WTC11 (cell line): ENCODE measurements around the gene ZNF711. TPM values are rescaled to one million over a fixed set of nuclear protein-coding genes. Genes with fewer than 3 reads are reported as not detected.

Experiments used
- ATAC-seq: fragments of 200-7000 bp; cut with Tn5 transposase; 2 replicates; pipeline ENCODE4 v1.10.0; 2021; ENCODE audit warnings: mild to moderate bottlenecking, moderate library complexity
- CTCF ChIA-PET: fragments of 300-600 bp; sonication (Branson Sonifier 250); formaldehyde crosslinking; loops from one replicate; lab custom pipeline; 2021; ENCODE audit warnings: antibody characterized with exemption; lab: Charles Lee
- POLR2A ChIA-PET: fragments of 350-600 bp; sonication (Branson Sonifier 250); formaldehyde crosslinking; loops from one replicate; lab custom pipeline; 2021; ENCODE audit warnings: antibody characterized with exemption; lab: Charles Lee
- DNase-seq: peaks from one replicate; pipeline ENCODE4 v3.0.0; 2021; ENCODE audit warnings: low spot score
- H3K27ac Mint-ChIP-seq: 2 replicates; pipeline ENCODE4 v1.8.0; 2021; ENCODE audit warnings: mixed read lengths
- H3K27me3 Mint-ChIP-seq: 2 replicates; pipeline ENCODE4 v1.8.0; 2021; ENCODE audit warnings: low read depth, mild to moderate bottlenecking, moderate library complexity, mixed read lengths
- H3K36me3 Mint-ChIP-seq: 2 replicates; pipeline ENCODE4 v1.8.0; 2021; ENCODE audit warnings: mixed read lengths
- H3K4me1 Mint-ChIP-seq: 2 replicates; pipeline ENCODE4 v1.8.0; 2022; ENCODE audit warnings: mixed read lengths
- H3K4me3 Mint-ChIP-seq: 2 replicates; pipeline ENCODE4 v1.8.0; 2021; ENCODE audit warnings: mild to moderate bottlenecking, moderate library complexity, mixed read lengths
- H3K9me3 Mint-ChIP-seq: 2 replicates; pipeline ENCODE4 v1.8.0; 2021; ENCODE audit warnings: mixed read lengths
- AFF4 ChIP-seq: sonication (generic); formaldehyde crosslinking; IDR thresholded peaks from 2 replicates; pipeline ENCODE4 v1.8.1; 2023; ENCODE audit warnings: mild to moderate bottlenecking, missing genetic modification reagents, borderline replicate concordance
- ATF2 ChIP-seq: sonication (generic); formaldehyde crosslinking; IDR thresholded peaks from 2 replicates; pipeline ENCODE4 v1.8.1; 2022; ENCODE audit warnings: low read depth, missing genetic modification reagents, borderline replicate concordance
- CREB1 ChIP-seq: sonication (generic); formaldehyde crosslinking; IDR thresholded peaks from 2 replicates; pipeline ENCODE4 v1.8.0; 2023; ENCODE audit warnings: mild to moderate bottlenecking, missing genetic modification reagents
- CREM ChIP-seq: sonication (generic); formaldehyde crosslinking; IDR thresholded peaks from 2 replicates; pipeline ENCODE4 v1.8.1; 2022; ENCODE audit warnings: mild to moderate bottlenecking, missing genetic modification reagents, moderate library complexity
- ELF4 ChIP-seq: sonication (generic); formaldehyde crosslinking; IDR thresholded peaks from 2 replicates; pipeline ENCODE4 v1.8.1; 2022; ENCODE audit warnings: low read depth, mild to moderate bottlenecking, moderate library complexity, missing genetic modification reagents
- EMX1 ChIP-seq: fragments of 250-450 bp; sonication (Bioruptor Pico); IDR thresholded peaks from 2 replicates; pipeline ENCODE4 v1.8.0; 2021; ENCODE audit warnings: mild to moderate bottlenecking
- ETV6 ChIP-seq: sonication (generic); formaldehyde crosslinking; IDR thresholded peaks from 2 replicates; pipeline ENCODE4 v1.8.1; 2022; ENCODE audit warnings: mild to moderate bottlenecking, missing genetic modification reagents
- FOXK1 ChIP-seq: sonication (generic); formaldehyde crosslinking; IDR thresholded peaks from 2 replicates; pipeline ENCODE4 v1.8.0; 2022; ENCODE audit warnings: mild to moderate bottlenecking, moderate library complexity, missing genetic modification reagents
- FOXP4 ChIP-seq: sonication (generic); formaldehyde crosslinking; IDR thresholded peaks from 2 replicates; pipeline ENCODE4 v1.8.0; 2022; ENCODE audit warnings: mild to moderate bottlenecking, missing genetic modification reagents
- HMGA2 ChIP-seq: fragments of 250-450 bp; sonication (Bioruptor Pico); IDR thresholded peaks from 2 replicates; pipeline ENCODE4 v1.4.0; 2021; ENCODE audit warnings: mild to moderate bottlenecking, moderate library complexity
- HMGXB4 ChIP-seq: sonication (generic); formaldehyde crosslinking; IDR thresholded peaks from 2 replicates; pipeline ENCODE4 v1.8.1; 2023; ENCODE audit warnings: mild to moderate bottlenecking, moderate library complexity, missing genetic modification reagents
- IRF1 ChIP-seq: sonication (generic); formaldehyde crosslinking; IDR thresholded peaks from 2 replicates; pipeline ENCODE4 v1.8.0; 2023; ENCODE audit warnings: missing genetic modification reagents
- MAX ChIP-seq: sonication (generic); formaldehyde crosslinking; IDR thresholded peaks from 2 replicates; pipeline ENCODE4 v1.8.0; 2022; ENCODE audit warnings: mild to moderate bottlenecking, missing genetic modification reagents
- NFYB ChIP-seq: sonication (generic); formaldehyde crosslinking; conservative IDR thresholded peaks from 2 replicates; pipeline ENCODE4 v1.8.0; 2022; ENCODE audit warnings: low read depth, missing genetic modification reagents
- NR1H2 ChIP-seq: sonication (generic); formaldehyde crosslinking; IDR thresholded peaks from 2 replicates; pipeline ENCODE4 v1.9.0; 2021; ENCODE audit warnings: mild to moderate bottlenecking, moderate library complexity, missing genetic modification reagents
- NR3C1 ChIP-seq: sonication (generic); formaldehyde crosslinking; conservative IDR thresholded peaks from 2 replicates; pipeline ENCODE4 v1.8.1; 2023; ENCODE audit warnings: low read depth, mild to moderate bottlenecking, missing genetic modification reagents
- PREB ChIP-seq: sonication (generic); formaldehyde crosslinking; IDR thresholded peaks from 2 replicates; pipeline ENCODE4 v1.8.1; 2022; ENCODE audit warnings: mild to moderate bottlenecking, missing genetic modification reagents, moderate library complexity, borderline replicate concordance
- SMAD3 ChIP-seq: sonication (generic); formaldehyde crosslinking; IDR thresholded peaks from 2 replicates; pipeline ENCODE4 v1.8.0; 2022; ENCODE audit warnings: missing genetic modification reagents, mild to moderate bottlenecking, borderline replicate concordance
- TCF7 ChIP-seq: sonication (generic); formaldehyde crosslinking; IDR thresholded peaks from 2 replicates; pipeline ENCODE4 v1.8.0; 2022; ENCODE audit warnings: mild to moderate bottlenecking, low read depth, missing genetic modification reagents, moderate library complexity
- ZNF423 ChIP-seq: fragments of 250-450 bp; sonication (Bioruptor Pico); IDR thresholded peaks from 2 replicates; pipeline ENCODE4 v2.1.2; 2022; ENCODE audit warnings: mild to moderate bottlenecking, moderate library complexity
- total RNA-seq: library from RNA; stranded (reverse); gene quantifications from 3 replicates; pipeline ENCODE4 v1.2.3, GENCODE V29; 2021

Gene ZNF711
- total RNA-seq, 1 experiment from 2014 or later = 12.5 TPM

GRCh38 chrX:85288992-85289723, 45.4 kb downstream of the ZNF711 start:
- CTCF ChIA-PET = interaction anchor here (1.7 kb wide), 1 partner anchor 21 kb away, joined by 6 read pairs; no protein-coding TSS in a partner anchor
- TF ChIP-seq HMGXB4 = no peak
- TF ChIP-seq NR1H2 (CRISPR knock-in tag) = no peak
- no peak for TF ChIP-seq ETV6 (CRISPR knock-in tag)
- no peak for TF ChIP-seq ELF4 (CRISPR knock-in tag)
- no peak for TF ChIP-seq EMX1 (CRISPR knock-in tag)
- TF ChIP-seq FOXK1 (CRISPR knock-in tag) = no peak
- TF ChIP-seq CREM (CRISPR knock-in tag) = no peak
- no peak for TF ChIP-seq NR3C1 (CRISPR knock-in tag)
- no peak for TF ChIP-seq NFYB
- Mint-ChIP-seq H3K36me3 (no peaks in the 10 kb centered on the region), H3K9me3 (peaks cover 20% of the 10 kb centered on the region), H3K4me3 (no peak overlapping the region), H3K27ac (no peak overlapping the region), H3K27me3 (no peaks in the 10 kb centered on the region; the same call in 1 of the 2 replicates), H3K4me1 (peaks cover 9% of the 10 kb centered on the region; the same call in 1 of the 2 replicates)
- DNase-seq (no peak), ATAC-seq (no peak)
- POLR2A ChIA-PET = no interaction called here

GRCh38 chrX:85303544-85303943, 59.8 kb downstream of the ZNF711 start:
- no peak overlapping the region for H3K27ac Mint-ChIP-seq
- no peak for TF ChIP-seq ATF2 (CRISPR knock-in tag)
- no peak for TF ChIP-seq MAX (CRISPR knock-in tag)
- no peak for TF ChIP-seq FOXP4 (CRISPR knock-in tag)
- TF ChIP-seq IRF1 (CRISPR knock-in tag) = no peak
- no peak for TF ChIP-seq SMAD3 (CRISPR knock-in tag)
- TF ChIP-seq TCF7 = no peak
- CTCF ChIA-PET = no interaction called here
- ATAC-seq (no peak), DNase-seq (no peak)
- H3K9me3 Mint-ChIP-seq = 0 out of 2 replicates have a peak, but pooled peaks cover 2% of the 10 kb centered on the region
- no peak overlapping the region for H3K4me3 Mint-ChIP-seq
- POLR2A ChIA-PET = no interaction called here
- H3K27me3 Mint-ChIP-seq = no peaks in the 10 kb centered on the region
- H3K36me3 Mint-ChIP-seq = no peaks in the 10 kb centered on the region
- H3K4me1 Mint-ChIP-seq = peaks cover 5% of the 10 kb centered on the region; the same call in 1 of the 2 replicates

GRCh38 chrX:85309717-85310116, 65.9 kb downstream of the ZNF711 start:
- H3K4me1 Mint-ChIP-seq = no peaks in the 10 kb centered on the region
- ATAC-seq (peak; percentile 77), DNase-seq (peak; percentile 8)
- ChIA-PET POLR2A (no interaction called here), CTCF (interaction anchor here (0.7 to 1.0 kb wide), 7 partner anchors 10 to 251 kb away, joined by 3 to 6 read pairs (median 3); no protein-coding TSS in a partner anchor)
- H3K27me3 Mint-ChIP-seq = no peaks in the 10 kb centered on the region
- H3K36me3 Mint-ChIP-seq = no peaks in the 10 kb centered on the region
- H3K27ac Mint-ChIP-seq = no peak overlapping the region
- peaks cover 4% of the 10 kb centered on the region; the same call in 1 of the 2 replicates for H3K9me3 Mint-ChIP-seq
- no peak overlapping the region for H3K4me3 Mint-ChIP-seq
- TF ChIP-seq CREB1 (CRISPR knock-in tag) (no peak), PREB (CRISPR knock-in tag) (no peak), AFF4 (CRISPR knock-in tag) (no peak), HMGA2 (CRISPR knock-in tag) (no peak), ZNF423 (CRISPR knock-in tag) (no peak)
